Activated T-cell treated with anti-CD3 and anti-CD28 coated beads, Interleukin-2, amount 50 U/mL, for 1 hour (primary cell): ENCODE data around the gene IRF3.

Experiments
- DNase-seq: peaks from one replicate; pipeline ENCODE4 v3.0.0-alpha.2; 2020

The IRF3 gene

GRCh38 chr19:49665351-49666119 lies at the start of gene IRF3, which contains the start of gene BCL2L12:
TSS of gene IRF3 (minus strand) at chr19:49665857. CDS start at chr19:49664838, 1,019 bp downstream.
TSS of gene BCL2L12 (plus strand) at chr19:49665933. CDS start at chr19:49666693, 760 bp downstream.
- DNase-seq = peak; percentile 100

GRCh38 chr19:49713236-49713845 lies 47.7 kb upstream of the IRF3 start:
- DNase-seq = no peak

- DNase-seq = no peak
These were observed 46.8 kb upstream of the IRF3 start for GRCh38 chr19:49712397-49712859.

GRCh38 chr19:49710372-49710951 lies 44.8 kb upstream of the IRF3 start:
- DNase-seq = no peak

GRCh38 chr19:49705919-49706318 lies 40.3 kb upstream of the IRF3 start:
- DNase-seq = no peak

GRCh38 chr19:49704888-49705642 lies 39.4 kb upstream of the IRF3 start:
- DNase-seq = no peak

- no peak for DNase-seq
These were observed 35.7 kb upstream of the IRF3 start for GRCh38 chr19:49701271-49701786.

- no peak for DNase-seq
These were observed 34.9 kb upstream of the IRF3 start for GRCh38 chr19:49700563-49700962.

GRCh38 chr19:49699364-49699763 lies 33.7 kb upstream of the IRF3 start:
- DNase-seq = no peak

- no peak for DNase-seq
These were observed 31.2 kb upstream of the IRF3 start for GRCh38 chr19:49696865-49697264.

- no peak for DNase-seq
These were observed 30.5 kb upstream of the IRF3 start for GRCh38 chr19:49696115-49696514.

- DNase-seq = no peak
These were observed 26.5 kb upstream of the IRF3 start for GRCh38 chr19:49692147-49692506.

- DNase-seq = no peak
These were observed 25.8 kb upstream of the IRF3 start for GRCh38 chr19:49691243-49692146.

GRCh38 chr19:49690656-49691242 lies 25.1 kb upstream of the IRF3 start, which contains the start of gene CPT1C:
TSS of gene CPT1C (plus strand) at chr19:49691116. CDS start at chr19:49692253, 1,137 bp downstream.
- DNase-seq = peak; percentile 60

- DNase-seq = no peak
These were observed 24.5 kb upstream of the IRF3 start for GRCh38 chr19:49690079-49690655.

GRCh38 chr19:49689133-49690078 lies 23.7 kb upstream of the IRF3 start, which contains the start of gene ADM5:
TSS of gene ADM5 (plus strand) at chr19:49689594. CDS start at chr19:49689838, 244 bp downstream.
- peak; percentile 58 for DNase-seq

- DNase-seq = no peak
These were observed 23.0 kb upstream of the IRF3 start for GRCh38 chr19:49688531-49689132.

- no peak for DNase-seq
These were observed 22.1 kb upstream of the IRF3 start for GRCh38 chr19:49687566-49688316.
